Measurements from ENCODE around the gene NRSN1. TPM values are rescaled to one million over a fixed set of nuclear protein-coding genes. Genes with fewer than 3 reads are reported as not detected.
A peak's percentile ranks its signal among the peaks of the same experiment; 100 is the strongest.

Gene NRSN1
- total and polyA plus RNA-seq, 5 donors from 2014 or later, result not detected

DNA sequence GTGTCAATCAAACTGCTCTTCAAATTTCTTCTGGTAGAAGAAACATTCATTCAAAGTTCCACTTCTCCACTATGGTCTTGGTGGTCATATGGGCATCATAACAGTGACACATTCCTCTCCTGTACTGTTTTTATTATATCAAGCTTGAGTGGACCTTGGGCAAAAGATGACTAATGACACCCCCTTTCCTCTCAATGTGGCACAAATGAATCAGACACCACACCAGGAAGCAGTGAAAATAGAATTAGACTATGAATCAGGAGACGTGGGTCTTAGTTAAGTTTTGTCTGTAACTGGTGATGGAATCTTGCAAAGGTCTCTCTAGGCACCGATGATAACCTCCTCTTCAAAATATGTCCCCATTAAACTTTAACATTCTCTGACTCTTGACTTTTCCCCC is 9.0 kb upstream of the NRSN1 start:
- no peak for DNase-seq
- H3K9me3 Mint-ChIP-seq, result peaks cover 0 to 3% (median 0%) of the 10 kb centered on the region in 7 donors
- H3K9me3 ChIP-seq (ENCODE audit: control insufficient read depth in 2 of 2, low read length in 2 of 2), result no peaks in the 10 kb centered on the region
- no peak overlapping the region for H3K27ac Mint-ChIP-seq
- H3K4me1 ChIP-seq (ENCODE audit: control insufficient read depth, insufficient read depth, low read length, poor library complexity, severe bottlenecking), result no peaks in the 10 kb centered on the region
- H3K4me3 ChIP-seq (ENCODE audit: low read depth, low read length), result no peak overlapping the region
- H3K36me3 ChIP-seq (ENCODE audit: control insufficient read depth, insufficient read depth, low read length), result no peaks in the 10 kb centered on the region
- no peaks in the 10 kb centered on the region for H3K27me3 Mint-ChIP-seq
- no peak for ATAC-seq (ENCODE audit: low read depth in 2 of 2)
- H3K27ac ChIP-seq (ENCODE audit: insufficient read depth, low read length, poor library complexity, severe bottlenecking), result no peak overlapping the region
- no peaks in the 10 kb centered on the region for H3K4me1 Mint-ChIP-seq
- H3K27me3 ChIP-seq (ENCODE audit: control insufficient read depth, insufficient read depth, low read length), result no peaks in the 10 kb centered on the region
- H3K36me3 Mint-ChIP-seq, result no peaks in the 10 kb centered on the region
- no peak overlapping the region for H3K4me3 Mint-ChIP-seq

DNA sequence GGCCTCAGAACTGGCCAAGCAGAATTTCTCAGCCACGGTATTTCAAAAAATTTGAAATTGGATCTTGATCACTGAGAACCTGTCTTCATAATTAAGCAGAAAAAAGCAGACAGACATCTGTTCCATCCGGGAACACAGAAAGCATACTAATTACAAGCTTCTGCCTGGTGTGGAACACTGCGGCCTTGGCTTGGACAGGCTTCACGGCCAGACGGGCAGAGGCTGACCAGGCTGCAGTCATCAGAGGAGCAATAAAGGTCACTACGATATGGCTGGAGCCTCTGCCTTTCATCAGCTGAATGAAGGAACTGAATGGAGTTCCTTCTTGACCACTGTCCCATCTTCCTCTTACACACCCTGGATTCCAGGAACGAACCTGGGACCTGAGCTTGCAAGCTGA is 3.9 kb upstream of the NRSN1 start:
- no peaks in the 10 kb centered on the region for H3K9me3 ChIP-seq (ENCODE audit: control insufficient read depth in 2 of 2, low read length in 2 of 2)
- no peak overlapping the region for H3K4me3 Mint-ChIP-seq
- H3K36me3 Mint-ChIP-seq, result no peaks in the 10 kb centered on the region
- no peak overlapping the region for H3K4me3 ChIP-seq (ENCODE audit: low read depth, low read length)
- peaks cover 0 to 7% (median 1%) of the 10 kb centered on the region in 7 donors for H3K9me3 Mint-ChIP-seq
- no peak overlapping the region for H3K27ac ChIP-seq (ENCODE audit: insufficient read depth, low read length, poor library complexity, severe bottlenecking)
- DNase-seq (no peak), ATAC-seq (ENCODE audit: low read depth in 2 of 2) (no peak)
- H3K4me1 ChIP-seq (ENCODE audit: control insufficient read depth, insufficient read depth, low read length, poor library complexity, severe bottlenecking), result no peaks in the 10 kb centered on the region
- no peaks in the 10 kb centered on the region for H3K27me3 ChIP-seq (ENCODE audit: control insufficient read depth, insufficient read depth, low read length)
- H3K27ac Mint-ChIP-seq, result no peak overlapping the region
- H3K36me3 ChIP-seq (ENCODE audit: control insufficient read depth, insufficient read depth, low read length), result no peaks in the 10 kb centered on the region
- H3K4me1 Mint-ChIP-seq, result peaks cover 0 to 3% (median 1%) of the 10 kb centered on the region in 4 donors
- peaks cover 21% of the 10 kb centered on the region for H3K27me3 Mint-ChIP-seq

DNA sequence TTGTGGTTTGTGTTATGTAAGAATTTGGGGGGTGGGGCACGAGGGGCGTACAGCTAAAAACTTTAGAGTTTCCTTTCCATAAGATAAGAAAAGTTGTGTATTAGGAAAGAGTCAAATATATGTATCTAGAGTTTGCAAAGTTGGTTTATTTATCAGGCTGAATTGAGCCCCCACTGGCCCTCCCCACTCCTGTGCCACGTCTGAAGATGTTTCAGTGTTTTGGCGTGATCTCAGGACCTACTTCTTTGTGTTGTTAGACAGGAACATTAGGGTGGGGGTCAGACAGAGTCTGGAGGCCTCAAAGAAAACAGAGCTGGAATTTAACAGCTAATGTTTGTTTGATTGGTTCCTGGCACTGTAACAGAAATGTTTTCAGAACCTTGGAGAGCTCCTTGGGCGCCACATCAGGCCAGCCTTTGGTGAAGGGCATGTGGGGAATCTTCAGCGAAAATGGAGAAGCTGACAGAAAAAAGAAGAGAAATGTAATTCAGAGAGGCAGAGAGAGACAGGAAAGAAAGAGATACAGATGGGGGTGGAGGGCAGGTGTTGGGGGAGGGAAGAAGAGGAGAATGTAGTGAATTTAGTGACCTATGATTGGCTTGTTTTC is 674 bp downstream of the NRSN1 start:
- ATAC-seq (ENCODE audit: low read depth in 2 of 2), result no peak
- peak in 2 of 3 donors; percentile 3 to 33 for DNase-seq
- H3K27me3 ChIP-seq (ENCODE audit: control insufficient read depth, insufficient read depth, low read length), result no peaks in the 10 kb centered on the region
- no peak overlapping the region for H3K4me3 ChIP-seq (ENCODE audit: low read depth, low read length)
- Mint-ChIP-seq H3K4me1 (peaks cover 0 to 3% (median 1%) of the 10 kb centered on the region in 4 donors), H3K27ac (no peak overlapping the region), H3K27me3 (peaks cover 21% of the 10 kb centered on the region), H3K4me3 (no peak overlapping the region), H3K9me3 (peaks cover 0 to 7% (median 2%) of the 10 kb centered on the region in 7 donors), H3K36me3 (no peaks in the 10 kb centered on the region)
- H3K27ac ChIP-seq (ENCODE audit: insufficient read depth, low read length, poor library complexity, severe bottlenecking), result no peak overlapping the region
- H3K9me3 ChIP-seq (ENCODE audit: control insufficient read depth in 2 of 2, low read length in 2 of 2), result no peaks in the 10 kb centered on the region
- H3K4me1 ChIP-seq (ENCODE audit: control insufficient read depth, insufficient read depth, low read length, poor library complexity, severe bottlenecking), result no peaks in the 10 kb centered on the region
- no peaks in the 10 kb centered on the region for H3K36me3 ChIP-seq (ENCODE audit: control insufficient read depth, insufficient read depth, low read length)

DNA sequence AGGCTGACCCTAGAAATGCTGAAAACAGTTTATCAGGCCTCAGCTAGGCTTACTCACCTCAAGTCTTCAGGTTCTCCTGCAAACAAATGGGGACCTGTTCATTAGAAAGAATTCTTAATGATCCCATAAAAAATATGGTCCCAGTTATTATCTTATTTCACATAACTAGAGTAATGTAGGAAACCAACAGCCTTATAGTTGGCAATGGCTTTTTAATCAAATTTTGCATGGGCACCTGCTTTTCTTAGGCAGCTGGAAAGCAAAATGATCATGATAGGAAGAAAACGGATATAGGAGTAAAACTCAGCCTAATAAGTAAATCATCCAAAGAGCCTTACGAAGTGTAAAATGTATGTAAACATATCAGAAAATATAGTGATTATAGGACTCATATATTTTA is 1.3 kb downstream of the NRSN1 start:
- no peaks in the 10 kb centered on the region for H3K36me3 ChIP-seq (ENCODE audit: control insufficient read depth, insufficient read depth, low read length)
- H3K9me3 ChIP-seq (ENCODE audit: control insufficient read depth in 2 of 2, low read length in 2 of 2), result no peaks in the 10 kb centered on the region
- no peak for ATAC-seq (ENCODE audit: low read depth in 2 of 2)
- Mint-ChIP-seq H3K27ac (no peak overlapping the region), H3K4me3 (no peak overlapping the region), H3K9me3 (peaks cover 0 to 7% (median 2%) of the 10 kb centered on the region in 7 donors), H3K36me3 (no peaks in the 10 kb centered on the region), H3K4me1 (peaks cover 0 to 3% (median 1%) of the 10 kb centered on the region in 4 donors), H3K27me3 (peaks cover 21% of the 10 kb centered on the region)
- no peak overlapping the region for H3K4me3 ChIP-seq (ENCODE audit: low read depth, low read length)
- no peak overlapping the region for H3K27ac ChIP-seq (ENCODE audit: insufficient read depth, low read length, poor library complexity, severe bottlenecking)
- no peaks in the 10 kb centered on the region for H3K27me3 ChIP-seq (ENCODE audit: control insufficient read depth, insufficient read depth, low read length)
- no peaks in the 10 kb centered on the region for H3K4me1 ChIP-seq (ENCODE audit: control insufficient read depth, insufficient read depth, low read length, poor library complexity, severe bottlenecking)
- DNase-seq, result no peak

DNA sequence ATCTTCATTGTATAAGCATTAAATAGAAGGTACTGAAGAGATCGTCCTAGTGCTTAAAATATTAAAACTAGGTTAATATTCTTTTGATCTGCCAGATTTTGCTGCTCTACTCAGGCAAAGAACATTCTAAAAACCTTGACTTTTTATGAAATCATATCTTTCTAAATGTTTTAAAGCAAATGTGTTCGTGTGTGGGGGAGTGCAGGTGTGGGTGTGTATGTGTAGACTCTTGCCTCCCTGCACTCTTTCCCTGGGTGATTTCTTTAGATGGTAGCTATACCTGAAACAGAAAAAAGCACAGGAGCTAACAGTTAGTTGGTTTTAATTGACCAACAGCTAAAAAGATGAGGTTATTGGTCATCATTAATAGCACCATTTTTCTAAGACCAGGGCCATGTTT is 5.7 kb downstream of the NRSN1 start:
- DNase-seq (no peak), ATAC-seq (ENCODE audit: low read depth in 2 of 2) (no peak)
- Histone ChIP-seq H3K9me3 (ENCODE audit: control insufficient read depth in 2 of 2, low read length in 2 of 2) (no peaks in the 10 kb centered on the region), H3K36me3 (ENCODE audit: control insufficient read depth, insufficient read depth, low read length) (no peaks in the 10 kb centered on the region), H3K4me1 (ENCODE audit: control insufficient read depth, insufficient read depth, low read length, poor library complexity, severe bottlenecking) (no peaks in the 10 kb centered on the region), H3K27ac (ENCODE audit: insufficient read depth, low read length, poor library complexity, severe bottlenecking) (no peak overlapping the region), H3K4me3 (ENCODE audit: low read depth, low read length) (no peak overlapping the region), H3K27me3 (ENCODE audit: control insufficient read depth, insufficient read depth, low read length) (no peaks in the 10 kb centered on the region)
- Mint-ChIP-seq H3K9me3 (peaks cover 0 to 3% (median 1%) of the 10 kb centered on the region in 7 donors), H3K4me3 (no peak overlapping the region), H3K36me3 (no peaks in the 10 kb centered on the region), H3K27me3 (peaks cover 2% of the 10 kb centered on the region), H3K4me1 (no peaks in the 10 kb centered on the region), H3K27ac (no peak overlapping the region)

DNA sequence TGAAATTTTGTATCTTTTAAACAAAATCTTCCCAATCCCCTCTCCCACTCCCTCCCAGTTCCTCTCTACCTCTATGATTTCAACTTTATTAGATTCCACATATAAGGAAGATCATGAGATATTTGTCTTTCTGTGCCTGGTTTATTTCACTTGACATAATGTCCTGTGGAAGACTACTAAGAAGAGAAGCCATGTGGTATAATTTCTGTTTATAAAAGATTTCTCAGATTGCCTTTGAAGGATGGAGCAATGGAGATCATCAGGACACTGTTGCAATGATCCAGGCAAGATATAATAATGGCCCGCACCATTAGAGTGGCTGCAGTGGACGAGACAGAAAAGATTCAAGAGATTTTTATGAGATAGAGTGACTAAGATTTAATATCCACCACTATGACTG is 13.1 kb downstream of the NRSN1 start:
- Histone ChIP-seq H3K4me1 (ENCODE audit: control insufficient read depth, insufficient read depth, low read length, poor library complexity, severe bottlenecking) (no peaks in the 10 kb centered on the region), H3K27me3 (ENCODE audit: control insufficient read depth, insufficient read depth, low read length) (no peaks in the 10 kb centered on the region), H3K36me3 (ENCODE audit: control insufficient read depth, insufficient read depth, low read length) (no peaks in the 10 kb centered on the region), H3K9me3 (ENCODE audit: control insufficient read depth in 2 of 2, low read length in 2 of 2) (no peaks in the 10 kb centered on the region), H3K4me3 (ENCODE audit: low read depth, low read length) (no peak overlapping the region), H3K27ac (ENCODE audit: insufficient read depth, low read length, poor library complexity, severe bottlenecking) (no peak overlapping the region)
- DNase-seq, result no peak
- Mint-ChIP-seq H3K36me3 (no peaks in the 10 kb centered on the region), H3K9me3 (peaks cover 0 to 2% (median 0%) of the 10 kb centered on the region in 7 donors), H3K4me3 (no peak overlapping the region), H3K4me1 (no peaks in the 10 kb centered on the region), H3K27ac (no peak overlapping the region), H3K27me3 (no peaks in the 10 kb centered on the region)
- no peak for ATAC-seq (ENCODE audit: low read depth in 2 of 2)

DNA sequence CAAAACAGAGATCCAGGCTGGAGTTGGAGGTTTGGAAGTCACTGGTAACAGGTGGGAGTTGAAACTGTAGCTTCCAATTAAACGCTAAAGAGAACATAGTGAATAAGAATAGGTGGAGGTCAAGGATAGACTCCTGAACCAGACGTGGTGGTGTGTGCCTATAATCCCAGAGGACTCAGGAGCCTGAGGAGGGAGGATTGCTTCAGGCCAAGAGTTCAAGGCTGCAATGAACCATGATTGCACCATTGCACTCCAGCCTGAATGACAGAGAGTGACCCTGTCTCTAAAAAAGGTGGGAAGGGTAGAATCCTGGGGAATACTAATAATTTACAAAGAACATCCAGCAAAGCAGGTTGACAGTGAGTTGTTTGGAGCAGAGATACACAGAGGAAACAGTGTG is 13.6 kb downstream of the NRSN1 start:
- H3K4me3 ChIP-seq (ENCODE audit: low read depth, low read length), result no peak overlapping the region

DNA sequence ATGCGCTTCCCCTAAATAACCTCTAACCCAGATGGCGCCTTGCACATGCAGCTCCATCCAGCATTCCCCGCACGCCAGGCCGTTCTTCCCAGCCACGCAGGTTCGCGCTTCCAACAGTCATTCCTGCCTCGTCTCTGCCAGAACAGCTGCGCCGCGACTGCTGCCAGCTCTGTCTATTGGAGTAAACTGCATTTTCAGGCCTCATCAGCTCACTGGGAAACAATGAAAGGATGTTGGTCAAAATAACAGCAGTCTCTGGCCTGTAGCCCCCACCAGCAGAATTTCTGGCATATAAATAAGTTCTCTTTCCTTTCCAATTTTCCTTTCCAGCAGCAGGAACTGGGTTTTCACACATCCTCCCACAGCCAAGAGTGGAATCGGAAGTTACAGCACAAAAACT is 14.6 kb downstream of the NRSN1 start:
- Histone ChIP-seq H3K4me3 (ENCODE audit: low read depth, low read length) (no peak overlapping the region), H3K9me3 (ENCODE audit: control insufficient read depth in 2 of 2, low read length in 2 of 2) (no peaks in the 10 kb centered on the region), H3K27me3 (ENCODE audit: control insufficient read depth, insufficient read depth, low read length) (no peaks in the 10 kb centered on the region), H3K4me1 (ENCODE audit: control insufficient read depth, insufficient read depth, low read length, poor library complexity, severe bottlenecking) (no peaks in the 10 kb centered on the region), H3K27ac (ENCODE audit: insufficient read depth, low read length, poor library complexity, severe bottlenecking) (no peak overlapping the region), H3K36me3 (ENCODE audit: control insufficient read depth, insufficient read depth, low read length) (no peaks in the 10 kb centered on the region)
- DNase-seq (no peak), ATAC-seq (ENCODE audit: low read depth in 2 of 2) (no peak)
- Mint-ChIP-seq H3K4me3 (no peak overlapping the region), H3K27me3 (no peaks in the 10 kb centered on the region), H3K4me1 (no peaks in the 10 kb centered on the region), H3K9me3 (peaks cover 0 to 3% (median 0%) of the 10 kb centered on the region in 7 donors), H3K36me3 (no peaks in the 10 kb centered on the region), H3K27ac (peak overlapping the region in 1 of 3 donors; percentile 61)

More for the DNA sequence above, 13.6 kb downstream of the NRSN1 start:
- Histone ChIP-seq H3K27me3 (ENCODE audit: control insufficient read depth, insufficient read depth, low read length) (no peaks in the 10 kb centered on the region), H3K4me1 (ENCODE audit: control insufficient read depth, insufficient read depth, low read length, poor library complexity, severe bottlenecking) (no peaks in the 10 kb centered on the region), H3K27ac (ENCODE audit: insufficient read depth, low read length, poor library complexity, severe bottlenecking) (no peak overlapping the region), H3K36me3 (ENCODE audit: control insufficient read depth, insufficient read depth, low read length) (no peaks in the 10 kb centered on the region), H3K9me3 (ENCODE audit: control insufficient read depth in 2 of 2, low read length in 2 of 2) (no peaks in the 10 kb centered on the region)
- Mint-ChIP-seq H3K9me3 (peaks cover 0 to 1% (median 0%) of the 10 kb centered on the region in 7 donors), H3K27ac (no peak overlapping the region), H3K4me3 (no peak overlapping the region), H3K27me3 (no peaks in the 10 kb centered on the region), H3K4me1 (no peaks in the 10 kb centered on the region), H3K36me3 (no peaks in the 10 kb centered on the region)
- DNase-seq, result no peak
- ATAC-seq (ENCODE audit: low read depth in 2 of 2), result no peak
